ENCODE results near the gene EYA2.

EYA2 gene

DNA sequence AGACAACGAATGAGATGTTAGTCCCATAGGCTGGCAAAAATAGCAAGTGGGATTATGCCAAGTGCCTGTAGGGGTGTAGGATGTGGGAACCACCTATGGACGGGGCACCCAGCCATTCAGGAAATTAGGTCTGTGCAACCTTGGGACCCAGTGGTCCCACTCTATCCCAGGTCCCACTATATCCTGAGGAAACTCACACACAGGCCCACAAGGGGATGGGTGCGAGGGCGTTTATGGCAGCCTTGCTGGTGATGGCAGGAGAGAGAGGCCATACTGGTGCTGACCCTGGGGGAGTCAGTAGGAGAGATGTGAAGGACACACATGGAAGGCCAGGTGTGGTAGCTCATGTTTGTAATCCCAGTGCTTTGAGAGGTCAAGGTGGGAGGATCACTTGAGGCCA, 163.6 kb downstream of the EYA2 start:
- no peaks in the 10 kb centered on the region for H3K27me3 ChIP-seq (ENCODE audit: insufficient read depth, low read length)
- 97% methylated on average over 4 of the region's 4 CpGs for WGBS
- H3K4me3 ChIP-seq (ENCODE audit: low read length): no peak overlapping the region
- no peak overlapping the region for H3K9ac ChIP-seq (ENCODE audit: low read depth, low read length)
- no peaks in the 10 kb centered on the region for H3K36me3 ChIP-seq (ENCODE audit: insufficient read depth, low read length)
- H3K4me1 ChIP-seq (ENCODE audit: insufficient read depth, low read length): no peaks in the 10 kb centered on the region
- no peaks in the 10 kb centered on the region for H3K9me3 ChIP-seq (ENCODE audit: insufficient read depth, low read depth, low read length)
- no peak overlapping the region for H3K27ac ChIP-seq (ENCODE audit: low read depth, low read length)

DNA sequence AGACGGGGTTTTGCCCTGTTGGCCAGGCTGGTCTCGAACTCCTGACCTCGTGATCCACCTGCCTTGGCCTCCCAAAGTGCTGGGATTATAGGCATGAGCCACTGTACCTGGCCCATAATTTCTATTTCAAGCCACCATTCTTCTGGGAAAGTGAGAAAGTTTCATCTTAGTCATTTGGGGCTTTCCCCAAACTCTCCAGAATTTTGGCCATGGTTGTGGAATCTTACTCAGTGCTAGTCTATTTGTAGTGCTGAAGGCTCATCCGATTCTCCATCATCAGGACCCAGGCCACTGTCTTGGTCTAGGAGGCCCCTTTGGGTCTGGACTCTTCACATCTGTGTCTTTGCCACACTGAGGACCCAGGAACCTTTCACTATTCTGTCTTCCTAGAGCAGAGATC, 164.9 kb downstream of the EYA2 start:
- Histone ChIP-seq H3K9me3 (ENCODE audit: insufficient read depth, low read depth, low read length) (no peaks in the 10 kb centered on the region), H3K27ac (ENCODE audit: low read depth, low read length) (no peak overlapping the region), H3K4me3 (ENCODE audit: low read length) (no peak overlapping the region), H3K27me3 (ENCODE audit: insufficient read depth, low read length) (no peaks in the 10 kb centered on the region), H3K4me1 (ENCODE audit: insufficient read depth, low read length) (no peaks in the 10 kb centered on the region), H3K9ac (ENCODE audit: low read depth, low read length) (no peak overlapping the region), H3K36me3 (ENCODE audit: insufficient read depth, low read length) (no peaks in the 10 kb centered on the region)
- 96% methylated on average over 4 of the region's 4 CpGs for WGBS

DNA sequence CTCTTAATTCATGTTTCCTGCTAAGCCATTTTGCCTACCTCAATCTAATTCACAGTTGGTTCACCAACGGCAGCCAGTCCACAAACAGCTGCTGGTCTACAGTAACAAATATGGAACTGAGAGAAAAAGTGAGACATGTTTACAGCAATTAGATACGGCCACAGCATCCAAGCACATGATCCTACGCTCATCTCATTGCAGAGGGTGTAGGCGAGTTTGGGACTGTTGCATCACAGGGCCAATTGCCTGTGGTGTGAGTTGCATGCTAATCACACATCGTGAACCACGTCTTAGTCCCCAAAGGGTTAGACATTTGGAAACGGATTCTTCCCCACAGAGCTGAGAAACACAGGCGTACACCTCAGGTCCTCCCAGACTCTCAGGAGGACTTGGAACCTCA, 166.9 kb downstream of the EYA2 start:
- Histone ChIP-seq H3K4me3 (ENCODE audit: low read length) (no peak overlapping the region), H3K27ac (ENCODE audit: low read depth, low read length) (no peak overlapping the region), H3K27me3 (ENCODE audit: insufficient read depth, low read length) (no peaks in the 10 kb centered on the region), H3K4me1 (ENCODE audit: insufficient read depth, low read length) (no peaks in the 10 kb centered on the region), H3K9ac (ENCODE audit: low read depth, low read length) (no peak overlapping the region), H3K9me3 (ENCODE audit: insufficient read depth, low read depth, low read length) (peaks cover 2% of the 10 kb centered on the region; the same call in 1 of the 2 replicates), H3K36me3 (ENCODE audit: insufficient read depth, low read length) (no peaks in the 10 kb centered on the region)
- WGBS: 94% methylated on average over 8 of the region's 8 CpGs

DNA sequence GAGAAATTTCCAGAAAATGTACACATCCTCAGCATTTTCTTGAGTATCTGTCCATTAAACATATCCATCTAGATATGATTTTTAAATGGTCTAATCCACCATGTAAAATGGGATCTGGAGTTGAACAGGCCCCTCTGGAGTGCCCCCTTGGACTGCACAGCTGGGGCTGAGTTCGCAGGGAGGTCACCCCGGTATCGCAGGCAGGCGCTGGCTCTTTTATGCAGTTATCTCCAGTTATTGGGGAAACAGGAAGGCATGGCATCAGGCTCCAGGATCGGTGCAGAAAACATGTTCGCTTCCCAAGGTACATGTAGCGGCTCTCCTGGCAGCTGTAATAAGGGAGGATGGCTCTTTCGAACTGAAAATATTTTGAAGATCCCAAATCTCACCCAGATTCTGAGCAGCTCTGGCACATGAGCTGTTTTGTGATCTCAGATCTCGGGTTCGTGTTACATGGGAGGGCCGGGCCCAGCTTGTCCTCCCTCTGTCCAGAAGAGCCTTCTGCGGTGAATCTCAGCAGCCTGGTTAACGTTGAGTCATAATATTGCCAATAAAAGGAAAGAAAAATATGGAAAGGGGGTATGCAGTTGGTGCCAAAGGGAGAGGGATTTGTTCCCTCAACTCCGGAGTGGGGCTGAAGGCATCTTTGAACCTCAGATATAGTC, 167.7 kb downstream of the EYA2 start:
- Histone ChIP-seq H3K27ac (ENCODE audit: low read depth, low read length) (no peak overlapping the region), H3K36me3 (ENCODE audit: insufficient read depth, low read length) (no peaks in the 10 kb centered on the region), H3K9ac (ENCODE audit: low read depth, low read length) (no peak overlapping the region), H3K27me3 (ENCODE audit: insufficient read depth, low read length) (no peaks in the 10 kb centered on the region), H3K4me1 (ENCODE audit: insufficient read depth, low read length) (no peaks in the 10 kb centered on the region), H3K9me3 (ENCODE audit: insufficient read depth, low read depth, low read length) (peaks cover 10% of the 10 kb centered on the region; the same call in 1 of the 2 replicates), H3K4me3 (ENCODE audit: low read length) (no peak overlapping the region)
- 94% methylated on average over 14 of the region's 14 CpGs for WGBS

DNA sequence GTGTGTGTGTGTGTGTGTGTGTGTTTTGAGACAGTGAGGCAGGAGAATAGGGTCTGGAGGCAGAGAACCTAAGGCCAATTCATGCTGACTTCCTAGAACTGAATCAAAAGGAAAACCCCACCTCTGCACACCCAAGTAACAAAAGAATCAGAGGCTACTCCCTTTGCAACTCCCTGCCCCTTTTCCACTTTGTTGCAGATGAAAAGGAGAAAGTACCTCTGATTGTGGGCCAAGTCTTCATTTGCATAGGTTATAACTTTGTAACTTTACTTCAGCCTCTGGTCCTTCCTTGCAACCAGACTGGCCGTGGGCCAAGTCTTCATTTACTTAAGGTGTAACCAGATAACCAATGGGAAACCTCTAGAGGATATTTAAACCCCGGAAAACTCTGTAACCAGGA, 168.8 kb downstream of the EYA2 start:
- Histone ChIP-seq H3K4me3 (ENCODE audit: low read length) (no peak overlapping the region), H3K36me3 (ENCODE audit: insufficient read depth, low read length) (no peaks in the 10 kb centered on the region), H3K9ac (ENCODE audit: low read depth, low read length) (no peak overlapping the region), H3K4me1 (ENCODE audit: insufficient read depth, low read length) (no peaks in the 10 kb centered on the region), H3K27ac (ENCODE audit: low read depth, low read length) (no peak overlapping the region), H3K9me3 (ENCODE audit: insufficient read depth, low read depth, low read length) (peaks cover 20% of the 10 kb centered on the region), H3K27me3 (ENCODE audit: insufficient read depth, low read length) (no peaks in the 10 kb centered on the region)
- WGBS: 87% methylated on average over 2 of the region's 2 CpGs

DNA sequence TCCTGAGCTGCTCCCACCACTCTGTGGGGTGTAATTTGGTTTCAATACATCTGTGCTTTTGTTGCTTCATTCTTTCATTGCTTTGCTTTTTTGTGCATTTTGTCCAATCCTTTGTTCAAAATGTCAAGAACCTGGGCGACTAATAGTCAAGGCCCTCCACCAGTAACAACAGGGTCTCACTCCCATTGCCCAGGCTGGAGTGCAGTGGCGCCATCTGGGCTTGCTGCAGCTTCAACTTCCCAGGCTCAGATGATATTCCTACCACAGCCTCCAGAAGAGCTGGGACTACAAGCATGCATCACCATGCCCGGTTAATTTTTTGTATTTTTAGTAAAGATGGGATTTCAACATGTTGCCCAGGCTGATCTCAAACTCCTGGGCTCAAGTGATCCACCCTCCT, 169.2 kb downstream of the EYA2 start:
- Histone ChIP-seq H3K27ac (ENCODE audit: low read depth, low read length) (no peak overlapping the region), H3K9ac (ENCODE audit: low read depth, low read length) (no peak overlapping the region), H3K4me3 (ENCODE audit: low read length) (no peak overlapping the region), H3K27me3 (ENCODE audit: insufficient read depth, low read length) (no peaks in the 10 kb centered on the region), H3K9me3 (ENCODE audit: insufficient read depth, low read depth, low read length) (peaks cover 24% of the 10 kb centered on the region), H3K36me3 (ENCODE audit: insufficient read depth, low read length) (no peaks in the 10 kb centered on the region), H3K4me1 (ENCODE audit: insufficient read depth, low read length) (no peaks in the 10 kb centered on the region)
- WGBS: 95% methylated on average over 3 of the region's 3 CpGs

DNA sequence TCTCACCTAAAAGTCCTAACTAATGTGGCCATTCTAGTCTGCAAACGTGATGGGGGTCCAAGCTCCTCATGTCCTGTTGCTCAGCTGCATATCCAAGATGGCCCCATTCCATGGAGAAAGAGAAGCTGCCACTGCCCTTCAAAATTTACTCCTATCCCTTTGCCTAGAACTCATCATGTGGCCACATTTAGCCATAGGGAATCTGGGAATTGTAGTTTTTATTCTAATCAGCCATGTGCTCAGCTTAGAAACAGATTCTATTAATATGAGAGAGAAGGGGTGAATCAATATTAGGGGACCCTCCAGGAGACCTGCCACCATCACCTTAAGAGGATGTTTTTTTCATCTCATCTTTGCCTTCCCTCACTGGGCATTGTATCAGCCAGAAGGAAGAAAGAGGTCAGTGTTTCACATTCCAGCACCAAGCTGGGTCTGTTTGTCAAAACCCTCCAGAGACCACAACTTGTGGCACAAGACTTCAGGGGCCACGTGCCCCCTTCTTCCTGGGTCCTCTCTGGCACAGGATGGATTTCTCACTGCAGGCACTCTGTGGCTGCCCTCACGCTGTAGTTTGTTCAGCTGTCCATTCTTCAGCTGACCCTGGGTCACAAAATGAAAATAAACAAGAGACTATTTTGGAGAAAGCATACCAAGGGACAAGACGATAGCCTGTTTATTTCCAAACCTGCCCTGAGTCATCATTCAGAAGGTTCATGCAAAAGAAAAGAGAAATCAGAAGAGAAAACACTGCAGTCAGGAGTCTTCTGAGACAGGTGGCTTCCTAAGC, 172.0 kb downstream of the EYA2 start:
- no peaks in the 10 kb centered on the region for H3K36me3 ChIP-seq (ENCODE audit: insufficient read depth, low read length)
- peaks cover 26% of the 10 kb centered on the region for H3K9me3 ChIP-seq (ENCODE audit: insufficient read depth, low read depth, low read length)
- no peaks in the 10 kb centered on the region for H3K4me1 ChIP-seq (ENCODE audit: insufficient read depth, low read length)
- no peaks in the 10 kb centered on the region for H3K27me3 ChIP-seq (ENCODE audit: insufficient read depth, low read length)
- H3K27ac ChIP-seq (ENCODE audit: low read depth, low read length): no peak overlapping the region
- no peak overlapping the region for H3K4me3 ChIP-seq (ENCODE audit: low read length)
- whole genome bisulfite sequencing: 85% methylated on average over 4 of the region's 4 CpGs
- H3K9ac ChIP-seq (ENCODE audit: low read depth, low read length): no peak overlapping the region

DNA sequence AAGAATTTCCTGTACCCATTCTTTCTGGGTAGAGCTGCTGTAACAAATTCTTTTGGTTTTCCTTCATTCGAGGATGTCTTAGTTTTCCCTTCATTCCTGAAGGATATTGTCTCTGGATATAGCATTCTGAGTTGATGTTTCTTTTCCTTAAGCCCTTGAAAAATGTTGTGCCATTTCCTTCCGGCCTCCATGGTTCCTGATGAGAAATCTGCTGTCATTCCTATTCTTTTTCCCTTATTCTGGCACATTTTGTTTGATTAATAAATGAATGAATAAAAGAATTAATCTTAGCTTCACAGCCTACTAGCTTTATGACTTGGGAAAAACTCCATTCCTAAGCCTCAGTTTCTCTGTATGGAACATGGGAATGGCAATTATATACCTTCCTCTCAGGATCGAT, 173.1 kb downstream of the EYA2 start:
- H3K4me1 ChIP-seq (ENCODE audit: insufficient read depth, low read length): no peaks in the 10 kb centered on the region
- no peaks in the 10 kb centered on the region for H3K27me3 ChIP-seq (ENCODE audit: insufficient read depth, low read length)
- no peak overlapping the region for H3K4me3 ChIP-seq (ENCODE audit: low read length)
- WGBS: 97% methylated on average over 3 of the region's 3 CpGs
- no peak overlapping the region for H3K9ac ChIP-seq (ENCODE audit: low read depth, low read length)
- no peaks in the 10 kb centered on the region for H3K36me3 ChIP-seq (ENCODE audit: insufficient read depth, low read length)
- peaks cover 26% of the 10 kb centered on the region for H3K9me3 ChIP-seq (ENCODE audit: insufficient read depth, low read depth, low read length)
- H3K27ac ChIP-seq (ENCODE audit: low read depth, low read length): no peak overlapping the region

DNA sequence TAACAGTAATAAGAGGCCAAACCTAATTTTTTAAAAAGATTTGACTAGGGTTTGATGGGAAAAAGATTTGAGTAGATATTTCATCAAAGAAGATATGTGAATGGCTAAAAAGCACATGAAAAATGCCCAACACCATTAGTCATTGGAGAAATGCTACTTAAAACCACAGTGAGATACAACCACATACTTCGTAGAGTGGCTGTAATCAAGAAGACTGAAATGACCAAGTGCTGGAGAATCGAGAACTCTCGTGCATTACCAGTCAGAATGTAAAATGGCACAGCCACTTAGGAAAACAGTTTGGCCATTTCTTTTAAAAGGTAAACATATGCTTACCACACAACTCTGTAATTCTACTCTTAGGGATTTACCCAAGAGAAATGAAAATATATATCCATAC, 175.5 kb downstream of the EYA2 start:
- H3K9me3 ChIP-seq (ENCODE audit: insufficient read depth, low read depth, low read length): peaks cover 26% of the 10 kb centered on the region
- 92% methylated on average over 3 of the region's 3 CpGs for WGBS
- H3K9ac ChIP-seq (ENCODE audit: low read depth, low read length): no peak overlapping the region
- H3K27me3 ChIP-seq (ENCODE audit: insufficient read depth, low read length): no peaks in the 10 kb centered on the region
- no peak overlapping the region for H3K4me3 ChIP-seq (ENCODE audit: low read length)
- H3K4me1 ChIP-seq (ENCODE audit: insufficient read depth, low read length): no peaks in the 10 kb centered on the region
- no peaks in the 10 kb centered on the region for H3K36me3 ChIP-seq (ENCODE audit: insufficient read depth, low read length)
- H3K27ac ChIP-seq (ENCODE audit: low read depth, low read length): no peak overlapping the region

DNA sequence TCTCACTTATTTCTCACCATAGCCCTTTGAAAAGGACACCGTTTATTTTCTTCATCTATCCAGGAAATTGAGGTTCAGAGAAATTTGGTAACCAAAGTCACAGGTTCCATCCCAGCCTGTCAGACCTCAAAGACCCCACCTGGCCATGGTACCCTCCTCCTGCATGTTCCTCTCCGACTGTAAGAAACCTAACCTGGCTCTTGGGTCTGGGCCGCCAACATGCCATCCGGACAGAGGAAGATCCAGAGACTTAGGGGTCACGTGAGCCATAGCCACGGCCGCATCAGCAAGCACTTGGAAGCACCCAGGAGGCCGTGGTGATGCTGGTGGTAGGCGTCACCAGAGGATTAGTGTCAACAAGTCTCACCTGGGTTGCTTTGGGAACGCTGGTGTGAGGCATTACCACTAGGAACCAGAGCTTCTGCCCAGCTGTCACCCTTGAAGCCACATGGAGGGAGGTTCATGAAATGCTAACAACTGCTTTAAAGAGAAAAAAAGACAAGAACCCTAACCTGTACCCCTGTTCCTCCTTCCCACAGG, 177.1 kb downstream of the EYA2 start:
- Histone ChIP-seq H3K36me3 (ENCODE audit: insufficient read depth, low read length) (no peaks in the 10 kb centered on the region), H3K27ac (ENCODE audit: low read depth, low read length) (no peak overlapping the region), H3K9ac (ENCODE audit: low read depth, low read length) (no peak overlapping the region), H3K9me3 (ENCODE audit: insufficient read depth, low read depth, low read length) (peaks cover 30% of the 10 kb centered on the region), H3K4me3 (ENCODE audit: low read length) (no peak overlapping the region), H3K27me3 (ENCODE audit: insufficient read depth, low read length) (no peaks in the 10 kb centered on the region), H3K4me1 (ENCODE audit: insufficient read depth, low read length) (no peaks in the 10 kb centered on the region)
- 93% methylated on average over 10 of the region's 10 CpGs for WGBS

DNA sequence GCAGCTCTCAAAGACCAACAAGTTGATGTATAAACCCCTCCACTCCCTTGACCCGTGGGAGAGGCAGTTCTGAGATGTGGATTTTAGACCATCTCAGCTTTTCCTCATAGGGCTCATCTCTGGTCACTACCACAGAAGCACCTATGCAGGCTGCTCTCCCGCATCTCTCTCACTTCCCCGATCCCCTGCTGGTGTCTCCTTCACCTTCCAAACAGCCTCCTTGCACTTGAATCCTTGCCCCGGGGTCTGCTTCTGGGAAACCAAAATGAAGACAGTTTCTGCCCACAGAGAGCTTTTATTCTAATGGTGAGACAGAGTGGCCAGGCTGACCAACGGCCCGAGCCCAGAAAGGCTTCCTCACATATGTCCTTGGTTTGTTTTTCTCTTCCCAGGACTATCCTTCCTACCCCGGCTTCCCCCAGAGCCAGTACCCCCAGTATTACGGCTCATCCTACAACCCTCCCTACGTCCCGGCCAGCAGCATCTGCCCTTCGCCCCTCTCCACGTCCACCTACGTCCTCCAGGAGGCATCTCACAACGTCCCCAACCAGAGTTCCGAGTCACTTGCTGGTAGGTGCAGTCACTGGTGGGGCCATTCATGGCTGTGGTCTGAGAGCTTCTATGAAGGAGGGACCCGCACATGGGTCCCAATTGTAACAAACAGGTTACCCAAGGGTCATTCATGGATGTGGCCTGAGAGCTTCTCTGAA, 179.3 kb downstream of the EYA2 start:
- Histone ChIP-seq H3K27me3 (ENCODE audit: insufficient read depth, low read length) (no peaks in the 10 kb centered on the region), H3K9me3 (ENCODE audit: insufficient read depth, low read depth, low read length) (peaks cover 11% of the 10 kb centered on the region; the same call in 1 of the 2 replicates), H3K4me1 (ENCODE audit: insufficient read depth, low read length) (no peaks in the 10 kb centered on the region), H3K36me3 (ENCODE audit: insufficient read depth, low read length) (no peaks in the 10 kb centered on the region), H3K27ac (ENCODE audit: low read depth, low read length) (no peak overlapping the region), H3K9ac (ENCODE audit: low read depth, low read length) (no peak overlapping the region), H3K4me3 (ENCODE audit: low read length) (no peak overlapping the region)
- WGBS: 93% methylated on average over 16 of the region's 16 CpGs

All from HUES64 (cell line).